ENCODE data around the gene NTM.

The NTM gene

DNA sequence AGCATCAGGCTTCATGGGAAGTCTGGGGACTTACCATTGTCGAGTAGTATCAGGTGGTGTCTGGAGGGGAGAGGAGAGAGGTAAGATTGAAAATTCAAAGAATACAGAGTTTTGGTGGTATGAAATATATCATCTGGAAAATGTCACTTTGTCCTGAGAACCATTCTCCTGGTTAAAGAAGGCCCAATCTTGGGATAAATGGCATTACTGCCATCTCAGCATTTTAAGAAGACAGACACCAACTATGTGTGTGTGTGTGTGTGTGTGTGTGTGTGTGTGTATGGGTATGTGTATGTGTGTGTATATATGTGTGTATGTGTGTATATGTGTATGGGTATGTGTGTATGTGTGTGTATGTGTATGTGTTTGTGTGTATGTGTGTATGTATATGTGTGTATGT lies 673.3 kb downstream of the NTM start:
- Mint-ChIP-seq H3K36me3 (ENCODE audit: low read depth) (no peaks in the 10 kb centered on the region), H3K27ac (no peak overlapping the region), H3K4me1 (ENCODE audit: low read depth) (no peaks in the 10 kb centered on the region), H3K27me3 (no peaks in the 10 kb centered on the region), H3K4me3 (no peak overlapping the region), H3K9me3 (no peaks in the 10 kb centered on the region)

DNA sequence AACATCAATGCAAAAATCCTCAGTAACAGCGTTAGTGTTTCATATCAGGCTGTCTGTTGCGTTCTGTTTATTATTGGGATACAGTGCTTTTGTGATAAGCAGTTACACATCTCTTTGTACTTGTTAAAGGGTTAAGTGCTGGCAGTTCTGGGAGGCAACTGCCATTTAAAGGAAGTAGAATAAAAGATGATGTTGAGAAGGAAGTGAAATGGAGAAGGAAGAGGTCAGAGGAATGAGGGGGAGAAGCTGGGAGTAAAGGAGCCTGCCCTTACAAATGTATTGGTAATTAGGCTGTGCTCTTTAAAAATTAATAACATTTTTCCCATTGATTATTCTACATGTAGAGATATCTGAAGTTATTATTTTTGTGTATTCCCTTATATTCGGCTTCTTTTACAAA lies 674.7 kb downstream of the NTM start:
- no peaks in the 10 kb centered on the region for H3K9me3 Mint-ChIP-seq

DNA sequence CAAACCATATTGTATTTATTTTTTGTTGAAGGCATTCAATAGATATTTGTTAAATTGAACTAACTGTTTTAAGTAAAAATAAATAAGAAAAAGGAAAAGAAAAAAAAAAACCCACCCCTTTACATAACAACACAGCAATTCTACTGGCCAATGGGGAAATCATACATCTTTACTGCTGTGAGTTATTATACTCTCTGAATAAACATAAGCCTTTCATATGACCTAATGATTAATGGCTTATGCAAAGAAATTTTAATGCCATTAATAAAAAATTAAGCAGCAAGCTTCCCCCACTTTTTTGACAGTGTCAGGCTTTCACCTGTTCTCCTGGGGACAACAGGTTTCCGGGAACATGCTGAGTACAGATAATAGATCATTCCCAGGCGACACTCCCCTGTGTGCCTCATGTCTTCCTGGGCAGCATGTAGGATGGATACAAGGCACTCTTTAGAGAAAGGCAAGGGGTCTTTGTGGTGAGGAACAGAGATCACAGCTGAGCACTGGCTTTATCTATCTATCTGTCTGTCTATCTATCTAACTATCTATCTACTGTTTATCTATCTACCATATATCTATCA lies 676.0 kb downstream of the NTM start:
- H3K4me1 Mint-ChIP-seq (ENCODE audit: low read depth) = no peaks in the 10 kb centered on the region
- no peaks in the 10 kb centered on the region for H3K9me3 Mint-ChIP-seq
- no peak overlapping the region for H3K27ac Mint-ChIP-seq
- no peaks in the 10 kb centered on the region for H3K36me3 Mint-ChIP-seq (ENCODE audit: low read depth)
- H3K4me3 Mint-ChIP-seq = no peak overlapping the region
- no peaks in the 10 kb centered on the region for H3K27me3 Mint-ChIP-seq

More for the DNA sequence above, 674.7 kb downstream of the NTM start:
- Mint-ChIP-seq H3K4me3 (no peak overlapping the region), H3K4me1 (ENCODE audit: low read depth) (no peaks in the 10 kb centered on the region), H3K27me3 (no peaks in the 10 kb centered on the region), H3K36me3 (ENCODE audit: low read depth) (no peaks in the 10 kb centered on the region), H3K27ac (no peak overlapping the region)

DNA sequence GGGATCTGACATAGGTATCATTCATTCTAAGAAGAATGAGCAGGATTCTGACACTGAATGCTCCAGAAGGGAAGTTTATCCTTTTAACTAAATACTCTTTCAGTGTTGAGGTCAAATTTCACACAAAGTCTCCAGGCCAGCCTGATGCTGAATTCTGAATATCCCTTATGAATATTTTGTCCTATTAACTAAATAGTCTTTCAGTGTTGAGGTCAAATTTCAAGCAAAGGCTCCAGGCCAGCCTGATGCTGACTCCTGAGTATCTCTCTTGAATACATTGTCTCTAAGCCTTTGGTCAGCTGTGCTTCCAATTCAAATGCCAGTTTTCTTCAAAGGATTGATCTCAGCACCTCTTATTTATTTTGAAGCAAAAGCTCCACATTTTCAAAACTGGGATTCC lies 676.8 kb downstream of the NTM start:
- no peaks in the 10 kb centered on the region for H3K27me3 Mint-ChIP-seq

DNA sequence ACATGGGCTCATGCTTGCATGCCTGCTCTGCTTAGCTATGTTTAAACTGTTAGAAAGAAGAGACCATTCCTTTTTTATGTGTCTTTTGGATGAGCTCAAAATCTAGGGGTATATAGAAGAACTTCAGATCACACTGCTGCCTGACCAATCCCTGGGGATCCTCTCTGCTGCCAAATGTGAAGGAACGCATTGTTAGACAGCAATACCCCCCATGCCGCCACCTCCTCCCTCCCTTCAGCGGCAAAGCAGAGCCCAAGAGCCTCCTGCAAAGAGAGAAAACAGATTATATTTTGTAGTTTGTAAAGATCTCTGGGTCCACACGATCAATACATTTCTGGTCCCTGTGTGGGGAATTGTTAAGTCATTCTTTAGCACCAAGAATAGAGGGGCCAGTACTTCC lies 677.6 kb downstream of the NTM start:
- no peaks in the 10 kb centered on the region for H3K36me3 Mint-ChIP-seq (ENCODE audit: low read depth)
- no peaks in the 10 kb centered on the region for H3K27me3 Mint-ChIP-seq
- H3K4me1 Mint-ChIP-seq (ENCODE audit: low read depth) = no peaks in the 10 kb centered on the region
- no peak overlapping the region for H3K27ac Mint-ChIP-seq
- H3K9me3 Mint-ChIP-seq = no peaks in the 10 kb centered on the region
- H3K4me3 Mint-ChIP-seq = no peak overlapping the region

More for the DNA sequence above, 676.8 kb downstream of the NTM start:
- Mint-ChIP-seq H3K36me3 (ENCODE audit: low read depth) (no peaks in the 10 kb centered on the region), H3K4me3 (no peak overlapping the region), H3K4me1 (ENCODE audit: low read depth) (no peaks in the 10 kb centered on the region), H3K9me3 (no peaks in the 10 kb centered on the region), H3K27ac (no peak overlapping the region)

DNA sequence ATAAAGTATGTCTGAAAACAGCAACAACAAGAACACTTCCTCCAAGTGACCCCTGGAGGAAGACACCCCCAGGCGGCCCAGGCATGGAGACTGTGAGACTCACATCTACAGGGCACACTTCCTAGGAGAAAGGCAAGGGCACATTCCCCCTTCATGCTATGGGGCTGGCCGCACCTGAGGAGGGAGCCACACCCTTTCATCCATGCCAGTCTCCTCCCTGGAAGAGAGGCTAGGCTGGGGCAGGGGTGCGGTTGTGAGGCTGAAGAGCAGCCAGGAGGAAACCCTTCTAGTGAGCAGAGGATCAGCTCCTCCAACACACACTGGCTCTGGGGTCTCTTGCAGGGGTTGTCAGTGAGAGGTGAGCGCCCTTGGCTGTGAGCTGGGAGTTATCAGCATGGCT lies 678.8 kb downstream of the NTM start:
- no peaks in the 10 kb centered on the region for H3K9me3 Mint-ChIP-seq
- no peak overlapping the region for H3K27ac Mint-ChIP-seq
- H3K4me1 Mint-ChIP-seq (ENCODE audit: low read depth) = no peaks in the 10 kb centered on the region
- no peak overlapping the region for H3K4me3 Mint-ChIP-seq
- H3K36me3 Mint-ChIP-seq (ENCODE audit: low read depth) = no peaks in the 10 kb centered on the region
- H3K27me3 Mint-ChIP-seq = no peaks in the 10 kb centered on the region

DNA sequence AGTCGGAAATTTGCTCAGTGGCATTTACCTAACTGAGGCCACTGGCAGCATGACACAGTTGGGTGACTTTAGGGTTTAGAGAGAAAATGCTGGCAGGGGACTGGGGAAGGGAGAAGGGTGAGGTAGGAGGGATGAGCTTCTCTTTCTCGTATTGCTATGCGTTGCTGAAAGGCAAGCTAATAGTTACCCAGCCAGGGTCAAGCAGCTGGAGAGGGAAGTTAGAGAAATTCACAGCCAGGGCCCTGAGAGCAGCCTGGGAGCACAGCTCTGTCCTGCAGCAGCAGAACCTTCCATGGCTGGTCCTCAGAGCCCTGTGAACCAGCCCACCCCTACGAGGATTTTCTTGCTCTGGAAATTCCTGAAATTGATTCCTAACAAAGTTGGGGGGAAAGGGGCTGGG lies 679.6 kb downstream of the NTM start:
- H3K4me3 Mint-ChIP-seq = no peak overlapping the region
- H3K27ac Mint-ChIP-seq = no peak overlapping the region
- no peaks in the 10 kb centered on the region for H3K36me3 Mint-ChIP-seq (ENCODE audit: low read depth)
- no peaks in the 10 kb centered on the region for H3K27me3 Mint-ChIP-seq
- H3K4me1 Mint-ChIP-seq (ENCODE audit: low read depth) = no peaks in the 10 kb centered on the region
- no peaks in the 10 kb centered on the region for H3K9me3 Mint-ChIP-seq

DNA sequence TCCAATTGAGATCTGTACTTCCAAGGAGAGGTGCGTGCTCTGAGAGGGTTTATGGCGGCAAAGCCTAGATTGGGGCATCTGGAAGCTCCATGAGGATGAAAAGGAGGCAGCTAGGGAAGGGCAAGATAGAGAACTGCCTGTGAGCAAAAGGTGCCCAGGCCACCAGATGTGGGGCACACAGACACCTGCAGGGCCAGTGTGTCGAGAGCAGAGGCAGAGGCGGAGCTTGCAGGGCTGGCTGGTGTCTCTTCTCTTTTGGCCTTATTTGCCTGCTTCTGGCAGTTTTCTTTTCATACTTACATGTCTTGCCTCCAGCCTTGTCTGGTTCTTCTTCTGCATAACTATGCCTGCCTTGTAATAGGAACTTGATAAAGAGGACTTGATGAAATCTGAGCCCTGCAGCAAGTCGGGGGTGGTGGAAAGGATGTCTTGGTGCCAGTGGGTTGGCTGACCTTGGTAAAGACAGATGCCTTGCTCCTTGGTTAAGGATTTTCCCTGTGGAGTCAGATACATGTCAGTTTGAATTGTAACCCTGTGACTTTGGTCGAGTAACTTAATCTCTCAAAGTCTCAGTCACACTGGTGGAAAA lies 680.3 kb downstream of the NTM start:
- H3K9me3 Mint-ChIP-seq = no peaks in the 10 kb centered on the region
- no peak overlapping the region for H3K4me3 Mint-ChIP-seq
- no peaks in the 10 kb centered on the region for H3K27me3 Mint-ChIP-seq
- no peaks in the 10 kb centered on the region for H3K36me3 Mint-ChIP-seq (ENCODE audit: low read depth)
- no peaks in the 10 kb centered on the region for H3K4me1 Mint-ChIP-seq (ENCODE audit: low read depth)
- H3K27ac Mint-ChIP-seq = no peak overlapping the region

DNA sequence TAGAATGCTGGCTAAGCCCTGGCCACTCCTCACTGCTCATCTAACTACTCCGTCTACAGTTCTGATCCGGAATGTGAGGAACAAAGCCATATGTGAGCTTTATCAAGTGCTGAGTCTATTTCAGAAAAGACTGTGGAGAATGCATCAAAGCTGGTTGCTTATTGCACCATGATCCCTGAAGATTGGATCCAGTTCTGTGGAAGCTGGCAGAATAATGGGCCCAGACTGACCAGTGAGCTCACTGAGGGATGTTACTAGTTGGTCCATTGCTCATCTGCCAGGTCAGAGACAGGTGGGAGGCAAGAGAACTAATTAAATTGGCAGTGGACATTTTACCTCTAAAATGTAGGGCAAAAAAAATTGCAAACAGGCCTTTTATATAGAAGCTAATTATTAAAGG lies 681.3 kb downstream of the NTM start:
- no peaks in the 10 kb centered on the region for H3K27me3 Mint-ChIP-seq

DNA sequence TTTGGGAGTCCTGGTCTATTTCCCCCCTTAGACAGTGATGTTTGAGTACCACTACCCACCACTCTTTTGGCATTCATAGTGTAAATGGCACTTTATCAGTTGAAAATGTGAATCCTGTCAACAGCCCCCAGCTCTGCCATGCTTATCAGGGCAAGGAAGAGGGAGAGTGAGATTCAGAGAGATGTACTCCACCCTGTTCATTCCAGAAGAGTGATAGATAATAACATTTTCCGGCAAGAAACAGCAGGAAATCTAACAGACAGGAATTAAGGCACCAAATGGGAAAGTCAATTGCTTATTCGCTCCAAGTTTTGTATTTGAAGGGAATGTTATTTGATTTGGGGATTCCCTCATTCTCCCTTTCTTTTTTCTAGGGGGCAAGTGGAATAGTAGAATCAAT lies 681.9 kb downstream of the NTM start:
- H3K36me3 Mint-ChIP-seq (ENCODE audit: low read depth) = no peaks in the 10 kb centered on the region
- no peaks in the 10 kb centered on the region for H3K9me3 Mint-ChIP-seq
- H3K4me3 Mint-ChIP-seq = no peak overlapping the region
- H3K27me3 Mint-ChIP-seq = no peaks in the 10 kb centered on the region
- no peak overlapping the region for H3K27ac Mint-ChIP-seq
- no peaks in the 10 kb centered on the region for H3K4me1 Mint-ChIP-seq (ENCODE audit: low read depth)

More for the DNA sequence above, 681.3 kb downstream of the NTM start:
- Mint-ChIP-seq H3K27ac (no peak overlapping the region), H3K36me3 (ENCODE audit: low read depth) (no peaks in the 10 kb centered on the region), H3K9me3 (no peaks in the 10 kb centered on the region), H3K4me3 (no peak overlapping the region), H3K4me1 (ENCODE audit: low read depth) (no peaks in the 10 kb centered on the region)

DNA sequence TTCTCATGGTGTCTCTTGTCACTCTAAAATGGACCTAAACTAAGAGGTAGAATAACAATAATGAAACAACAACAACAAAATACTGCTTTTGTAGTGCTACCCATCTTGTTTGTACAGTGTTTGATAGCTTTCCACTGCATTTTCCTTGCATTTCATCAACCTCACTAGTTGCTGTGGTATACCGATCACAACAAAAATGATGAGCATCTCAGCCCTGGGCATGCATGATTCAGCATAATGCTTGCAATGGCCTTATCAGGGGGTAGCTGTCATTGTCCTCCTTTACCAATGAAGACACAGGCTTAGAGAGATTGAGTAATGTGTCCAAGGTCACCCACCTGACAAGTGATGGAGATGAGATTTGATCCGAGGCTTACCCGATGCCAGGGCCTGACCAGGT lies 682.5 kb downstream of the NTM start:
- Mint-ChIP-seq H3K27ac (no peak overlapping the region), H3K27me3 (no peaks in the 10 kb centered on the region), H3K4me1 (ENCODE audit: low read depth) (no peaks in the 10 kb centered on the region), H3K9me3 (no peaks in the 10 kb centered on the region), H3K4me3 (no peak overlapping the region), H3K36me3 (ENCODE audit: low read depth) (no peaks in the 10 kb centered on the region)

DNA sequence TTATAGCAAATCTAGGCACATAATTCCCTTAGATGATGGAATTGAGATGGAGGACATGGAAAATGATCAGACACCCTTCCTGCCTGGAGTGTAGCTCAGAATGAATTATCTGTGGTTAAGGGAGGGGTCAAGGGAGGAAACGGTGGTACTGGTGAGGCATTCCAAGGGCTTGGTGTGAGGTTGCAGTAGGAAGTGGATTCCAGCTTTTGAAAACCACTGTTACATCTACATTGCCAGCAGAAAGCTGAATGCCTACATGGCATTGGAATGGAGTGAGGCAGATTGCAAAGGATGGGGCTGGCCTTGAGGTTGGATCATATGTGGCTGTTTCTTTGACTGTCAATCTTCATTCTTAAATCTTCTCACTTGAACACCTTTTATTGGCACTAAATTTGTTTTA lies 684.4 kb downstream of the NTM start:
- Mint-ChIP-seq H3K4me1 (ENCODE audit: low read depth) (no peaks in the 10 kb centered on the region), H3K4me3 (no peak overlapping the region), H3K36me3 (ENCODE audit: low read depth) (no peaks in the 10 kb centered on the region), H3K27ac (no peak overlapping the region), H3K9me3 (no peaks in the 10 kb centered on the region), H3K27me3 (no peaks in the 10 kb centered on the region)

DNA sequence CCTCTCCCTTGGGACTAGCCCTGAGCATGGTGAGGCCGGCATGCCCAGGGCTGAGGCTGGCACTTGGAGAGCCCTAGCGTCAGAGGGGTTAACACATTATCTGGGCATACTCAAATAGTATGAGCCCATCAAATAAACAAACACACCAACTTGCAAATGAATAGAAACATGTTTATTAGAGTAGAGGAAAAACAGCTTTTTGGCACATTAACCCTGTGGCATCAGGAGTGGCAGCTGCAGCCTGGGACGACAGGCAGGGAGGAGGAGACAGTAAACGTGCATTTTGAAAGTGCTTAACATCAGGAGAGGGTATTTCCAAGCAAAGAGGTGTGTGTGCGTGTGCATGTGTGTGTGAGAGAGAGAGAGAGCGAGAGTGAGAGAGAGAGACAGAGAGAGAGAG lies 684.9 kb downstream of the NTM start:
- Mint-ChIP-seq H3K36me3 (ENCODE audit: low read depth) (no peaks in the 10 kb centered on the region), H3K4me3 (no peak overlapping the region), H3K9me3 (no peaks in the 10 kb centered on the region)

DNA sequence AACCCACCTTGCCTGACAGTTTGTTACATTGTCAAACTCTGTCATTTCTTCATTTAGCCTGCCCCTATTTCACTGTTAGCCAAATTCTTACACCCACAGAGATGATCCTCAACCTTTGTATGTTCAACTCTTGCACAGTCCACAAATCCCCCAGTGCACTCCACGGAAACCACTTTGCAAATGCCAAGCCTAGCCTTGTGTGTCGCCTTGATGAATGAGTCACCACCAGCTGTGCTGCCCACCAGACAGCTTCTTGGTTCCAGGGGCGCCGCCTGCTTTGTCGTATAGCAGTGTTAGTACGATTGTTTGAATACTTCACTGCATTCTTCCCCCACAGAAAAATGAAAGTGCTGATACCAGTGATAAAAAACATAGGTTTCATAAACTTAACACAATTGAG lies 686.3 kb downstream of the NTM start:
- no peaks in the 10 kb centered on the region for H3K36me3 Mint-ChIP-seq (ENCODE audit: low read depth)
- no peaks in the 10 kb centered on the region for H3K9me3 Mint-ChIP-seq
- H3K4me3 Mint-ChIP-seq = no peak overlapping the region
- H3K27ac Mint-ChIP-seq = no peak overlapping the region
- no peaks in the 10 kb centered on the region for H3K27me3 Mint-ChIP-seq
- H3K4me1 Mint-ChIP-seq (ENCODE audit: low read depth) = no peaks in the 10 kb centered on the region

More for the DNA sequence above, 684.9 kb downstream of the NTM start:
- H3K27ac Mint-ChIP-seq = no peak overlapping the region
- H3K4me1 Mint-ChIP-seq (ENCODE audit: low read depth) = no peaks in the 10 kb centered on the region
- no peaks in the 10 kb centered on the region for H3K27me3 Mint-ChIP-seq

DNA sequence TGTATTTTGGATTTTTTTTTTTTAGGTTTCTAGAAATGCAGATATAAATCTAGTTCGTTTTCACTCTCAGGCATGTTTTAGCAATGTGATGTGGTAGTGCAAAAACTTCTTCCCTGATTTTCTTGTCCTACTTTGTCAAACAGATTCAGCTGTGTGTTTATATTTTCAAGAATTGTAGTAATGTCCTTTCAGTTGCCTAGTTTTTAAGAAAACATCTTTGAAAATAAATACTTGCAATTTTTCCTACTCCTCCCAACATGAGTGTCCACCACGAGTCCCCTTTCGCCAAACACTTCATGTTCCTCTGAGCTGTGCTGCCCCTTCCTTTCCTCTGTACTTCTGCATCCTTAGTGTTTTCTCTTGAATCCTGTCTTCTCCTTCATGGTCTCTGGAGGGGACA lies 686.9 kb downstream of the NTM start:
- Mint-ChIP-seq H3K27ac (no peak overlapping the region), H3K4me1 (ENCODE audit: low read depth) (no peaks in the 10 kb centered on the region), H3K36me3 (ENCODE audit: low read depth) (no peaks in the 10 kb centered on the region), H3K4me3 (no peak overlapping the region), H3K27me3 (no peaks in the 10 kb centered on the region), H3K9me3 (no peaks in the 10 kb centered on the region)

DNA sequence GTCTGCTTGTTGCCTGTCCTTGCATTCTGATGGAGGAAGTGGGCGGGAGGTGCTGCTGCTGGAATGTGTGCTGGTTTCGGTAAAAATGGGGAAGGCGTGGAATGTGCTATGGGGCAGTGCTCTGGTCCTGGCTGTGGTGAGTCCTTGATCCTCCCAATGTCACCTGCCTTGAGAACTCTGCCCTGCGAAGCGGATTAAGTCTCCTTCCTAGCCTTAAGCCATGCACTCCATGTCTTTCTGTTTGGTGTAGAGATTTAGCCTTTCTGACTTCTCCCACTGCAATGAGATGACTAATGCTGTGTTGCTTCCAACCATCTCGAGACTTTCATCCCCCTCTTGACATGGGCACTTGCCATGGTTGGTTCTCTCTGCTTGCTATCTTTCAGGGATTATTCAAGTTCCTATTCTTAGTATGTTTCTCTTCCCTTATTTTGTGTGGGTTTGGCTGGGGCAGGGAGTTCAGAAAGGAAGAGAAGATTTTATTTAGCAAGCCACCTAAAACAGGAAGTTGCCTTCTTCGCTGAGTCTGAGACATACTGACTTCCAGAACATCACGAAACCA lies 687.9 kb downstream of the NTM start:
- Mint-ChIP-seq H3K4me1 (ENCODE audit: low read depth) (no peaks in the 10 kb centered on the region), H3K27me3 (no peaks in the 10 kb centered on the region), H3K9me3 (no peaks in the 10 kb centered on the region), H3K27ac (no peak overlapping the region), H3K4me3 (no peak overlapping the region), H3K36me3 (ENCODE audit: low read depth) (no peaks in the 10 kb centered on the region)
